ENCODE data around the gene TEDC2.

The TEDC2 gene

GRCh38 chr16:2497695-2498484 is 38.0 kb downstream of the TEDC2 start:
- DNase-seq: no peak

DNA sequence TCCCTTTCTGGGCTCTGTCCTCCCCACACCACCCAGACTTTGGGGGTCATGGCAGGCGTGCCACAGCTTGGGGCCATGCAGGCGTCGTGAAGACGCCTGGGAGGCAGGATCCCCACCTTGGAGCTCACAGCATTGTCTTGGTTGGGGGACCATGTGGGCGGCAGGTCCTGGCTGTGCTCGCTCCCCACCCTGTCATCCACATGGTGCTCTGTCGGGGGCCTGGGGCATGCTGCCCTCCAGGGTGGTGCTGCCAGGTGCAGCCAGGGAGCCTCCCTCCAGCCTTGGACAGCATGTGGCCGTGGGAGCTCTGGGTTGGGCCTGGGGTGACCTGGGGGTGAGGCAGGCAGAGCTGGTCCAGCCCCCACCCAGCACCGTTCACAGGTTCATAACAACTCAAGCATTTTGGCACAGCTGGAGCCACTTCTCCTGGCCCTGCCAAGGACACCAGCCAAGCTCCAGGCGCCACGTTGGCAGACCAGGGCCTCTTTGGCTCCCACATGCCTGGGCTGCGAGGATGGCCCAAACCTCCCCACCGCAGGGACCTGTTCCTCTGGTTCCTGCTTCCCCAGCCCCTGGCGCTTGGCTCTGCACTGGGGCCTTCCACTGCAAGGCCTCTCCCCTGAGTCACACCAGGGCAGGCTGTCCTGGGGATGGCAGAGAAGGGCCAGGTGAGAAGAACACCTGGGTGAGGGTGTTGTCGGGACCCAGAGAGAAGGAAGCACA is 38.8 kb downstream of the TEDC2 start:
- DNase-seq: no peak

DNA sequence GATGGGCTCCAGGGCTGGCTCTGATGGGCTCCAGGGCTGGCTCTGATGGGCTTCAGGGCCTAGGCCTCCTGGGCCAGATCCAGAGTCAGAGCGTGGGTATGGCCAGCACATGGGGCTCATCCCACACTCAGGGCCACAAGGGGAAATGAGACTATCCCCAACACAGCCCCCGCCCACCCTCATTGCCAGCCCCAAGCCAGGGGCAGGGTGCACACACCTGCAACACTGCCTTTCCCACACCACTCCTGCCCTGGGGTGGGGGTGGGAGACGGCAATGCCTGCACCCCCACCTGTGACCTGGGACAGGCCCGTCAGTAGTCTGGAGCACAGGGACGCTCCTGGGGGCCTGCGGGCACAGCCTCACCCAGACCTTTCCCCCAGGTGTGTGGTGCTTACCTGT is 39.5 kb downstream of the TEDC2 start:
- no peak for DNase-seq

GRCh38 chr16:2499890-2500429 is 40.1 kb downstream of the TEDC2 start:
- no peak for DNase-seq

GRCh38 chr16:2500430-2500917 is 40.6 kb downstream of the TEDC2 start:
- no peak for DNase-seq

DNA sequence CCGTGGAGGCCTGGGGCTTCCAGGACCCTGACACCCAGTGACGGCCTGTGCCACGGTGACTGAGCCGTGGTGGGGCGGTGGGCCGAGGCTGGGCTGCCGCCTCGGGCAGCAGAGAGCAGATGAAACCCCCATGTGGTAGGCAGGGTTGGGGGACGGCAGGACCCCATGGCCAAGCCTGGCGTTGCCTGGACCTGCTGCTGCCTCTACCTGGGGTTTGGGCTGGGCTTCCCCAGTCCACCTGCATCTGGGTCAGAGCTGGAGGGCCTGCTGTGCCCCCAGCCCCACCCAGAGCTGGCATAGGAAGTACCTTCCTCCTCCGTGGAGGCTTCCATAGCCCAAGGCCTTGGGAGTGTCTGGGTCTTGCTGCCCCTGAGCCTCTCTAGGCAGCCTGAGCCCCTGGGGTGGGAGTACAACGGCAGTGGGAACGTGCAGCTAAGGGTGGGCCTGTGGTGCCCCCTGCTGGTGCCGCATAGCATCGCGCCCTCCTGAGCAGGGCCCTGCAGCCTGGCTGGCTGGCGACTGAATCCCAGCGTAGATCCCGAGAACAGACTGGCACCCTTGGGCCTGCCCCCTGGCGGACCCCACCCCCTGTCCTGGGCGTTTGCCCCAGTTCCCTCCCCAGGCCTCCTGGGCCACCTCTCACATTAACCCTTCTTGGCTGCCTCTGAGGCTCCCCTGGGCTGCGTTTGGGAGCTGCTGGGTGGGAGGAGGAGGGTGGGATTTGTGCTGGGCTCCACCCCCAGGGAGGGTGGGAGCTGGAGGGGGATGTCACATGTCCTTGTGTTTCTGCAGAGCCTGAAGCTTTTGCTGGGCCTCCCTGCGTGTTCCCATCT is 41.2 kb downstream of the TEDC2 start:
- peak; percentile 83 for DNase-seq

DNA sequence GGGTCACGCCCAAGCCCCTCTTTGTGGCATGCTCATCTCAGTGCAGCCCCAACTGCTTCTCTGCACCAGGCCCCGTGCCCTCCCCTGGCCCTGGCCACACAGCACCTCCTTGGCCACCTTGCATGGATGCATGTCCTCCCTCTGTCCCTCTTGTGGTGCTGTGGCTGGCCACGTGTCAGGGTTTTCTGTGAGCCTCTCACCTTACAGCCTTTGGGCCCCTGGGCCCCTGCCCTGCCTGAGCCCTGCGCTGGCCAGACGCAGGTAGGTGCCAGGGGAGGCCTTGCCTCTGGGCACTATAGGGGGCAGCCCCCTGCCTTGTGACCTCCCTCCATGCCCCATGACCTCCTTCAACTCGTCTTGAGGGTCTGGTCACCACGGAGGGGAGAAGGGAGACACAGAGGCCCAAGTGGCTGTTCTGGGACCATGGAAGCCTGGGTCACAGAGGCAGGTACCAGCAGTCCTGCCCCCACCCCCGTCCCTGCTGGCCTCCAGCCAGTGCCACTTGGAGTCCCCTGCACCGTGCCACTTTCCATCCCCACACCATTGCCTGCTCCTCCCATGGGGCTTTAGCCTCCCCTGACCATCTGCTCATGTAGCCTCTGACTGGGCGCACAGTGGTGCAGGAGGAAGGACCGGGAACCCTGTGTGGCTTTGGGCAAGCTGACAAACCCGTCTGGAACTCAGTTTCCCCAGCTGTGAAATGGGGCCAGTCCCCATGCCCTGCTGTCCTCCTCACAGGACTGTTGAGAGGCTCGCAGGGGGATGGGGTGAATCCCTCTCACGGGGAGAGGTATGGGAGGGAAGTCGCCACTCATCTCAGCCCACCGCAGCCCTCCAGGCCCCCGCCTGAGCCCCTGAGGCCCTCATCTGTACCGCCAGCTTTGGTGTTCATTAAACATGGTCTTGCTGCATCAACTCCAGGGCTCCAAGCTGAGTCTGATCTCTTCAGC is 42.3 kb downstream of the TEDC2 start:
- no peak for DNase-seq

DNA sequence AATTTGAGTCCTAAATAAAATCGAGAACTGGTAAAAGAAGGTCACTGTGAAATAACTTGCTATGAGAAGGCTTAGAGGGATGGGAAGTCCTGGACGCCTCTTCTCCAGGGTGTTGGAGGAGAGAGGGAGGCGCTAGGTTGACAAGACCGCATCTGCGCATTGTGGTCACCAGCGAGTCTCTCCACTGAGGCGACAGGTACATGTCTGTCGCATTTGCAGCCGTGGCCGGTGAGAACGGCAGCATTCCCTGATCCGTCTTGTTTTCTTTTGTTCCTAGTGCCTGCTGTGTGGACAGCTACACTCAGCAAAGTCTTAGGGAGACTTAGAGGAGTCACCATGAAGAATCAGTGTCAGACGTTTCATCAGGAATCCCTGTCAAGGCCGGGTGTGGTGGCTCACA is 45.8 kb downstream of the TEDC2 start:
- DNase-seq: no peak

DNA sequence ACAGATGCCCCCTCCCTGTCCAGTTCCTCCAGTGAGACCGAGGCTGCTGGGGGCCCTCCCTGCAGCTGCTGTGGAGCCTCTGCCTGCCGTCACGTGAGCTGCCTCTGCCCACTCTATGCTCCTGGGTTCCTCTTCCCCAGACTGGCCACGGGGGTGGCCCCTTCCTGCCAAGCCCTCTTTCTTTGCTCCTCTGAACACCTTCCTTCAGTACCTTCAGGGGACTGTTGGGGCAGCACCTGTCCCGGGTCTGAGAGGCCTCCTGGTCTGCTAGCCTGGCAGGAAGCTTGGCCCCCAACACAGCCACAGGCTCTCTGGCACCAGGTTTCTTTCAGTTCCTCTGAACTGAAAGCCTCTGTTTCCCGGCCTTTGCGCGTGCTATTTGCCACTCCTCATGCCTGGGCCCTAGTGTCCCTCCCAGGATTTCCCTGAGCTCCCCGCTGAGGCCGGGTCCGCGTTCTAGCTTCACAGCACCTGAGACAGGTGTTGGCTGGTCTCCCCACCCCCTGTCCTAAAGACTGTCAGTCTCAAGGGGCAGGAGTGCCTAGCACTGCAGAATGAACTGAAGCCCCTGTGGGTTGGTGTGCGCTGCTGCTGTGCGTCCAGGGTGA is 47.2 kb downstream of the TEDC2 start:
- DNase-seq: no peak

DNA sequence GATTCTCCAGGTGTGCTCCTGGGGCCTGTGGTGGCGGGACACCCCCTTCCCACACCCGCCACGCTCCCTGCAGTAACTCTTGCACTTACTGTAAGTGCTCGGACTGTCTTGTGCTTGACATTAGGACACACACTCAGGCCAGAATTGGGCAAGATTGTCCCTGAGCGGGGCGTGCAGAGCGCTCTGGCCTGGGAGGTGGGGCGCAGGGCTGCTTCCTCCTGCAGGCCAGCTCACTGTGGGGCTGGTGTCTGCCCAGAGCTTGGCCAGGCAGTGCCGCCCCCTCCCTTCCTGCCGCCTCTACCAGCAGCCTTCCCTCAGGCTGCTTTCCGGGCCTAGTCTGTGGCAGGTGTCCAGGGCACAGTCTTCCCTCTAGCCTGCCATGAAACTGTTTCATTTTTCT is 47.8 kb downstream of the TEDC2 start:
- DNase-seq: no peak

DNA sequence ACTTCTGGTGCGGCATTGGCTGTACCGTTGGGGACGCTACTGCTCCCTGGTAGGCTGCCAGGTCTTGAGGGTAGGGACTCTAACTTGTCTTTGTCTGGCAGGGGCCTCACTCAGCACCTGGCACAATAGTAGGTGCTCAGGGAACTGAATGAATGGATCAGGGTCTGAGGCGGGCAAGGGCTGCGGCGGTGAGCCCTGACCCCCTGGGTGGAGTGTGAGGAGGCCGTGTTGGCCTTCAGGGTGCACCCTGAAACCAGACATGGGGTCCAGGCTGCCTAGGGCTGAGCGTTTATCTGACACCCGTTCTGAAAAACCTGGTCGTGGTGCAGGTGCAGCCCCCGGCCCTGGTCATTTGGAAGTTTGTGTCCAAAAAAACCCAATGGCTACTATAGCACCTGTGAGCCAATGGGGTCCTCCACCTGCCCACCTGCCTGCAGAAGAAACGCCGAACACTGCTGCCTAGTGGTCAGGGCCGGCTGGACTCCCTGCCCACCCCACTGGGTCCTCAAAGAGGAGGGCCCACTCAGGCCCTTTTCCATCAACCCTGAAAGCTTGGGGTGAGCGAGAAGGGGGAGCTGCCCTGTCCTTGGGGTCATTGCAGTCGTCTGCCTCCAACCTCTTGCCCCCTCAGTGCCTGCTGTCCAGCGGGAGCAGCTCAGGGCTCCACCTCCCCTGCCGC is 49.0 kb downstream of the TEDC2 start:
- no peak for DNase-seq

GRCh38 chr16:2511128-2511800 is 51.4 kb downstream of the TEDC2 start:
- no peak for DNase-seq

GRCh38 chr16:2511996-2512734 is 52.3 kb downstream of the TEDC2 start:
- no peak for DNase-seq

DNA sequence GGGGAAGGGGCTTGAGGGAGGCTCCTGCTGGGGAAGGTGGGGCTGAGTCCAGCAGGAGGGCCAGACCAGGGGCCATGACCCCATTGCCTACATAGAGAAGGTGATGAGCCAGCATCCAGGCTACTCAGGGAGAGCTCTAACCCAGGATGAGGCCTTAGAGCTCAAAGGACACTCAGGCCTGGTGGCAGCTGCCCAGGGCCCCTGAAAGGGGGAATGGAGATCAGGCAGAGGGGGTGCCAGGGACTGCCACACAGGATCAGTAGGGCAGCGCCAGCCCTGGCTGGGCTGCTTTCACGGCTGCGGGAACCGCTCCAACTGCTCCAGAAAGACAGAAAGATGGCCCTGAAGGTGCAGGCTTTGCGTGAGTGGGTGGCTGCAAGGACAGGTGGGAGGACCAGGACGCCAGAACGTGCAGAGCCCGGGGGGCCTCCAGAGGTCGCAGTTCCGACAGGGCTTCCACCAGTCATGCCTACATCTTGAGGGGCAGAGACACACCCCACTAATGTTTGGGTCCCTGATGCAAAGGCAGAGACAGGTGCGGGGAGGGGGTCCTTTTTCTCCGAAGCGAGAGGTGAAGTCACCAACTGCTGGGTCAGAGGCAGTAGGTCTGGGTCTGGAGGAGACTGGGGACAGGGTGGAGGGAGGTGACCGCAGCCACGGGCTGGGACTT is 53.0 kb downstream of the TEDC2 start:
- DNase-seq: peak; percentile 52

DNA sequence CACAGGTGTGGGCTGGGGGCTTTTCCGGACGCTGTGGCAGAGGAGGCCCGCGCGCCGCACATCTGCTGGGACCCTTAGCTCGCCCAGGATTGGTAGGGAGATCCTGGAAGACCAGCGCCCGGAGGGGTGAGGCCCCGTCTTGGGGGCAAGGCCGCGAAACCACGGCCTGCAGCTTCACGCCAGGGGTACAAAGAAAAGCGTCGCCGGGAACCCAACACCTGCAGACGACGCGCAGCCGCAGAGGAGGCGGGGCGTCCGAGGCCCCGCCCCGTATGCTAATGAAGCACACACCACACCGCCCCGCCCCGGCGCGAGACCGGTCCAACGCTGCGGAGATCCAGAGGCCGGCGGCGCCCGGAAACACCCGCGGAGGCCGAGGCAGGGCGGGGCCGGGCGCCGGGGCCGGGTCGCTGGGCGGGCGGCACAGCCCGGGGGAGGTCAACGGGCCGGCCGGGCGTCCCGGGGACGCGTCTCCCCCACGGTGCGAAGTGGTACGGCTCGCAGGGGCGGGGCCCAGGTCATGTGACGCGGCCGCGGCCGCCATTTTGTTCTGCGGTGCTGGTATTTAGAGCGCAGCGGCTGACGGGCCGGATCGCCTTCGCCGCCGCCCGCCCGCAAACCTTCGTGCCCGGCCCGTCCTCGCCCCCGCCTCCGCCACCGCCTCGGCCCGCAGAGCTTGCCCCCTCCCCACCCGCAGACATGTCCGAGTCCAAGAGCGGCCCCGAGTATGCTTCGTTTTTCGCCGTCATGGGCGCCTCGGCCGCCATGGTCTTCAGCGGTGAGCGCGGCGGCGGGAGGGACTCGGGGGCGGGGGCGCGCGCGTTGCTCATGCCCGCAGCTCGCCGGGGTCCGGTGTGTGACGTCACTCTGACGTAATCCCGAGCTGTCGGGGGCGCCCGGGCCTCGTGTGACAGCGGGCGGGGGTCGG is 53.8 kb downstream of the TEDC2 start, which contains the start of gene ATP6V0C:
TSS of gene ATP6V0C (plus strand) at position 548 of the 928 bp plus-strand sequence. CDS start at position 700, 152 bp downstream.
- peak; percentile 94 for DNase-seq
